Measurements from ENCODE around the gene CTRB2. TPM values are rescaled to one million over a fixed set of nuclear protein-coding genes. Genes with fewer than 3 reads are reported as not detected.

The CTRB2 gene
- not detected in 2 replicates for total RNA-seq (2014; rRNA removed; shearing (Covaris generic); ENCODE audit: low replicate concordance)

DNA sequence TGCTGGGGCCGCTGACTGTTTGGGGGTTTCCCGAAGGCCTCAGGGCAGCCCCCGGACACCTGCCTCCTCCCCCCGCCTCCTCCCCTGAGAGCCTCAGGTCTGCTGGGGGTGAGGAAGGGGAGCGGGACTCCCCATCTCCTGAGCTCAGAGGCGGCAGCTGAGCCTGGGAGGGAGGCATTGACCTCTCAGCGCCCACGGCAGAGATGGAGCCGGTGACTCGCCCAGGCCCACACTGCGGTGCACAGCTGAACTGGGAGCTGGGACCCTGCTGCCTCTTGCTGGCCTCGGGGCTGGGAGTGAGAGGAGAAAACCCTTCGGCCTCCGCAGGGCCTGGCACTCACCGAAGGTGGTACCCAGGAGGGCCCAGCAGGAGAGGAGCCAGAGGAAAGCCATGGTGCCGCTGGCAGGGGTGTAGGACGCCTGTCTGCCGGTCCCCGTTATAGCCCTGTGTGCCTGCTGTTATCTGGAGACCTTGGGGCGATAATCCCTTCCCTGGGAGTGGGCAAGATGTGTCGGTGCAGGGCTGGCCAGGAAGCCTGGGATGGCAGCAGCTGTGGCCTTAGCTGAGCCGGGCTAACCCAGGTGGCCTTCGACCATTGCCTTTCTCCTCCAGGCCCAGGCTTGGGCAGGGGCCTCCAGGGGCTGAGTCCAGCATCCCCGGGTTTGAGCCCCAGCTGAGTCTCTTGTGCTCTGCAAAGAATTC lies at the start of gene CTRB2:
CTRB2 (minus strand) TSS at position 413 of the 703 bp plus-strand sequence; CDS start at position 393, 20 bp downstream.
- Histone ChIP-seq H3K27me3 (no peaks in the 10 kb centered on the region), H3K36me3 (no peaks in the 10 kb centered on the region), H3K4me3 (no peak within 1 kb of the TSS), H3K9me3 (no peaks in the 10 kb centered on the region)
- no peak for DNase-seq

DNA sequence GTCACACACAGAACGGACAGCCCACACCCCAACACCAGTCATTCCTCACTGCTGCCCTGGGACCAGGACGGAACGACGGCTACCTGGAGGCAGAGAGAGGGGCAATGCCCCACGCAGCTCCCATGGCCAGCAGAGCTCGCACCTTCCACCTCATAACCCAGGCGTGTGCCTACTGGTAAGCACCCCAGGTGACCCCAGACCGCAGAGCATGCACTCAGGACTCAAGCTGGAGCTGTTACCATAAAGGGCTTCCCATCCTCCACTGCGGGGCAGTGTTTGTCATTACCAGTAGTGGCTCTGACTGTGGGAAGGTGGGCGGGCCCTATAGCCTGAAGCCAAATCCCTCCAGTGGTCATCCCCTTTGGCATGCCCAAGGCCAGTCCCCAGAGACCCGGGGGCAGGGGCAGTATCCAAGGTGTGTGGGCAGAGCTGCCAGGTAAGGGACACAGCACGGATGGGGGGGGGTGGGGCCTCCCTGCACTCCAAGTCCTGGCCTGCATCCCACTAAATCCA lies 49.2 kb upstream of the CTRB2 start:
- Histone ChIP-seq H3K36me3 (no peaks in the 10 kb centered on the region), H3K4me3 (no peak overlapping the region), H3K9me3 (no peaks in the 10 kb centered on the region), H3K27me3 (no peaks in the 10 kb centered on the region)
- DNase-seq = no peak

- H3K4me3 ChIP-seq = no peak overlapping the region
- DNase-seq = no peak
- no peaks in the 10 kb centered on the region for H3K9me3 ChIP-seq
- H3K27me3 ChIP-seq = no peaks in the 10 kb centered on the region
- H3K36me3 ChIP-seq = no peaks in the 10 kb centered on the region
These were observed 47.4 kb upstream of the CTRB2 start for GRCh38 chr16:75254359-75254837.

DNA sequence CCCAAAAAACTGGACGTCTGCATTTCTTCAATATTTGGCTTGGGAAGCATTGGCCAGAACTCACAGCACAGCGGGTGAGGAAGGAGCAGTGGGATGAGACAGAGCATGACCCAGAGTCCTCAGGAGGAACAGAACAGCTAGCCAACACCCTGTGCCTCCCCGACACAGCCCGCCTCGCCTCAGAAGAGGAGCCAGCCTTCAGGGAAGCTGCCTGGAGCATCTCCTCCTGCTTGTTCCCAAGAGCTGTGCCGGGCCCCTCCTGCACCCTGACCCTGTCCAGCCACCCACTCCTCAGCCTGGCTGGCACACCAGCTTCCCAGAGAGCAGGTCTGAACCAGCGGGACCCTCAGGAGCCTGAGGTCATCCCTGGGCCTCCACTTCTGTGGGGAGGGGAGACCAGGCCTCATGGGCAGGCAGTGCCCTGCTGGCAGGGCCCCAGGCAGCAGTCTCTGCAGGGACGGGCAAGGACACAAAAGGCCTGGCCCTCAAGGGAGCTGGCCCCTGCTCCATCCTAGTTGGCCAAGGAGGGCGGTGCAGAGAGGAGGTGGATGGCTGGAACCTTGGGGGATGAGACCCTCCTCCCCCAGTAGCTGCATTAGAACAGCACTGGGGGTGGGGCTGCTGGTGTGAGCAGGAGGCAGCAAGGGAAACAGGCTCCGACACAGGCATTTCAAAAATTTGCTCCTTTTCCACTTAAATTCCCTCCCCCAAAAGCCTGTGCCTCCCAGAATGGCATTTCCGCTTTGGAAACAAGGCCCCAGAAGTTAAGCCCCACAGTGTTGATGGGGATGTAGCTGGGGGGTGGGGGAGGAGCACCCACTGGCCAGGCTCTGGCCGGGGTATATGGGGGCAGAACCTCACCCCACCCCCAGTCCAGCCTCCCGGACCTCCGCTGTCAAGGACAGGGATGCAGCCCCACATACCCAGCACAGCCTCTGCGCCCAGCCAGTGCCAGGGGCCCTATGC lies 46.3 kb upstream of the CTRB2 start:
- Histone ChIP-seq H3K27me3 (no peaks in the 10 kb centered on the region), H3K9me3 (no peaks in the 10 kb centered on the region), H3K4me3 (no peak overlapping the region), H3K36me3 (no peaks in the 10 kb centered on the region; the same call in 1 of the 2 replicates)
- DNase-seq = peak; percentile 53

DNA sequence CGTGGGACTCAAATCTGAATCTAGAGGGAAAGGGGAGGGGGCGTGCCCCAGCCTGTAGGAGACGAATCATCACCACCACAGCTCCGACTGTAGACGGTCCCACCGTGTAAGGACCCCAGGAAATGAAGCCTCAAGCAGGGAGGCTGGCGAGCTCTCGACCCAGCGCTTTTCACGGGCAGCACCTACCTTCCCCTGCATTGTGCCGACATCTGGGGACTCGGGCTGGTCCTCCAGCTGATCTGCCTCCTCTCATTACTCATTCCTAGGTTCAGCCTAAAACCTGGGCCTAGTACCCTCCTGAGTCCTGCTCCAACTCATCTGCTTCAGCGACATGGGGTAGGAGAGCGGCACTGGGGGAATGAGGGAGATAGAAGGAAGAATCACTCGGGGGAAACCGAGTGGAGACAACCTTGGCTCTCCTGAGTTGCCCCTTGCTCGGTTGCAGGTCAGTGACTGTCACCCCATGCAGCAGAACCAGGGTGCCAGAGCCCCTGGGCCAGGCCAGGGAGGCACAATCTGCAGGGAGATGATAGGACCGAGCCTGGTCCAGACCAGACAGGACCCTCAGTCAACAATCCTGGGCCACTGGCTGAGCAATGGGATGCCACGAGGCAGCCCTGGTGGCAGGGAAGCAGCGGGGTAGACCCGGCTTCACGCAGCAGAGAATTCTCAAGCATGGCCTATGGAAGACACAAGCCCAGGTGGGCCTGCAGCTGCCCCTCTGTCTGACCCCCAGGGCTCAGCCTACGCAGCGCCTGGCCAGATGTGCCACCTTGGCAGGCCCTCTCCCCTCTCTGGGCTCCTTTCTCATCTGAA lies 45.3 kb upstream of the CTRB2 start:
- Histone ChIP-seq H3K27me3 (no peaks in the 10 kb centered on the region), H3K36me3 (no peaks in the 10 kb centered on the region; the same call in 1 of the 2 replicates), H3K4me3 (no peak overlapping the region), H3K9me3 (no peaks in the 10 kb centered on the region)
- no peak for DNase-seq

DNA sequence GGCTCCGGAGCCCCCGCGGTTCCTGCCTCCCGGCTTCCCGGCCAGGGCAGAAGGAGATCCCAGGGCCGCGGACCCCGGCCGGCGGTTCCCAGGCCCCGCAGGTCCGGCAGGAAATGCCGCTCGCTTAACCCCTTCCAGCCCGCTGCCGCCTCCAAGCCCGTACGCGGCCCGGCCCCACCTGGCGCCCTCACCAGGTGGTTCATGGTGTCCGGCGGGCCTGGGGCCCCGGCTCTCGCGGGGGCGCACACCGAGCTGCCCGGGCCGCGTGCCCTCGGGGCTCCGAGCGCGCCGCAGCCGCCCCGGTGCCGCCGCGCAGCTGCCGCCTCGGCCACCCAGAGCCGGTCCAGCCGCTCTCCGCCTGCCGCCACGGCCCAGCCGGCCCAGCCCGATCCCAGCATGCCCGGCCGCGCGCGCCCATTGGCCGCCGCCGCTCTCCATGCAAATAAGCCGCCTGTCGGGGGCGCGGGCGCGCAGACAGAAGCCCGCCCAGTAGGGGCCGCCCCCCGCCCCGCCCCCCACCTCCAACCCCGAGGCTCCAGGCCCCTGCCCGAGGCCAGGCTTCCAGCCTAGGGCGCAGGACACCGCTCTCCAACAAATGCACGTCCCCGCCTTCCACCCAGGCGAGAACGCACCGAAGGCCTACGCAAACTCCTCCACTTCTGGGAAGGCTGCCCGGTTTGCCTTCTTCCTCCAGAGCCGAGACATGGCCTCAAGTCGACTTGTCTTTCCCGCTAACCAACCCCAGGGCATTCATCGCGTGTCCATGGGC lies 44.5 kb upstream of the CTRB2 start, which contains the start of gene BCAR1:
BCAR1 (minus strand) TSS at position 345 of the 769 bp plus-strand sequence; CDS start at position 203, 142 bp downstream.
- peak; percentile 87 for DNase-seq
- Histone ChIP-seq H3K4me3 (peak within 1 kb of the TSS; percentile 70), H3K9me3 (no peaks in the 10 kb centered on the region), H3K36me3 (no peaks in the 10 kb centered on the region; the same call in 1 of the 2 replicates), H3K27me3 (no peaks in the 10 kb centered on the region)

- Histone ChIP-seq H3K4me3 (peak overlapping the region; percentile 70), H3K9me3 (no peaks in the 10 kb centered on the region), H3K27me3 (no peaks in the 10 kb centered on the region), H3K36me3 (no peaks in the 10 kb centered on the region; the same call in 1 of the 2 replicates)
- DNase-seq = no peak
These were observed 43.9 kb upstream of the CTRB2 start for GRCh38 chr16:75250809-75251279.

- H3K9me3 ChIP-seq = no peaks in the 10 kb centered on the region
- peak overlapping the region; percentile 70 for H3K4me3 ChIP-seq
- DNase-seq = no peak
- H3K27me3 ChIP-seq = no peaks in the 10 kb centered on the region
- H3K36me3 ChIP-seq = no peaks in the 10 kb centered on the region; the same call in 1 of the 2 replicates
These were observed 43.3 kb upstream of the CTRB2 start for GRCh38 chr16:75250089-75250808.

- no peak overlapping the region; the same call in 1 of the 2 replicates for H3K4me3 ChIP-seq
- H3K27me3 ChIP-seq = no peaks in the 10 kb centered on the region
- no peak for DNase-seq
- H3K9me3 ChIP-seq = no peaks in the 10 kb centered on the region
- peaks cover 3% of the 10 kb centered on the region; the same call in 1 of the 2 replicates for H3K36me3 ChIP-seq
These were observed 42.5 kb upstream of the CTRB2 start for GRCh38 chr16:75249441-75249840.

- H3K9me3 ChIP-seq = no peaks in the 10 kb centered on the region
- no peak overlapping the region for H3K4me3 ChIP-seq
- DNase-seq = no peak
- H3K27me3 ChIP-seq = no peaks in the 10 kb centered on the region
- peaks cover 5% of the 10 kb centered on the region; the same call in 1 of the 2 replicates for H3K36me3 ChIP-seq
These were observed 41.8 kb upstream of the CTRB2 start for GRCh38 chr16:75248536-75249380.

DNA sequence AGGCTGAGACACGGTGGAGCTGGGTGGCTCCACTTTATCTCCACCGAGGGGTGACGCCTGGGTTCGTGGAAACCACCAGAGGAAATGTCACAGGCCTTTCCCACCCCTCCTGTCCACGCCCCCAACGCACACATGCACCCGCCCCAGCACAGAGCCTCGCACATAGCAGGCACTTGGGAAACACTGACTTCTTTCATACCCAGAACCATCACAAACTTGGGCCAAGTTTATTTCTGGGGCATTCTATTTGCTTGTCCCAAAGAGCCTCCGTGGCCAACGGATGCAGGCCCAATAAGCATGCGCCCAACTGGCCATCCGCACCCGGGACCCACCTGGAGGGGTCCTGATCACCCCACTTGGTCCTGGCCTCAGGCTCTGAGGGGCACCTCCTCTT lies 41.2 kb upstream of the CTRB2 start:
- Histone ChIP-seq H3K4me3 (no peak overlapping the region), H3K27me3 (no peaks in the 10 kb centered on the region), H3K36me3 (peaks cover 5% of the 10 kb centered on the region; the same call in 1 of the 2 replicates), H3K9me3 (no peaks in the 10 kb centered on the region)
- DNase-seq = no peak

- Histone ChIP-seq H3K36me3 (peaks cover 5% of the 10 kb centered on the region; the same call in 1 of the 2 replicates), H3K4me3 (no peak overlapping the region), H3K9me3 (no peaks in the 10 kb centered on the region), H3K27me3 (no peaks in the 10 kb centered on the region)
- no peak for DNase-seq
These were observed 40.3 kb upstream of the CTRB2 start for GRCh38 chr16:75247249-75247648.

DNA sequence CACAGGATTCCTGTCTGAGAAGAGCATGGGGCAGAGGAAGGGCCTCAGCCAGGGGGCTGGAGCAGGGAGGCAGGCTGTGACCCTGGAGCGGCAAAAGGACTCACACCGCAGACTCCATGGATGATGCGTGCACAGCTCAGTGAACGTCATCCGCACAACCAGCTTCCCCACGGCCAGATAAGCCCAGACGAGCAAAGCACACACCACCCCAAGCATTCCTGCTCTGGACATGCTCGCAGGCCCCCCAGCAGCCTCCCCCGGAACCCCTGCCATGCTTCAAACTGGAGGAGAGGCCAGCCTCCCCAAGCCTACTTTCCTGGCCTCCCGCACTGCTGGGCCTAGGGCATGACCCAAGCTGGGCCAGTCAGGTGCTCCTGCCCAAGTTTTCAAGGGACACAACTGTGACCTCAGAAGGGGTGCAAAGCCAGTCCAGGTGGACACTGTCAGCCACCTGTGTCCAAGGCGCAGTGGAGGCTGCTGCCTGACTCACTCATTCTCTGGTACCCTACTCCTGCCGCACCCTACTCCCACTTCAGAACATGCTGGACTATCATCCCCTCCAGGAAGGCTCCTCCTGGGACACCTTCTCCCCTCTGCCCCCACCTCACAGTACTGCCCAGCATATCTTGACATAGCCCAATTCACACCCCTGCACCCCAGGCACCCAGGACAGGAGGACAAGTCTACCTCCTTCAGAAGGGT lies 39.7 kb upstream of the CTRB2 start:
- DNase-seq = no peak
- peaks cover 5% of the 10 kb centered on the region; the same call in 1 of the 2 replicates for H3K36me3 ChIP-seq
- H3K4me3 ChIP-seq = no peak overlapping the region
- no peaks in the 10 kb centered on the region for H3K9me3 ChIP-seq
- H3K27me3 ChIP-seq = no peaks in the 10 kb centered on the region
